CD4-positive, alpha-beta T cell (primary cell): ENCODE data around the gene GOLGB1. TPM values are rescaled to one million over a fixed set of nuclear protein-coding genes. Genes with fewer than 3 reads are reported as not detected.
"Not testable (repeated sequence)": the region's sequence is repeated elsewhere in the genome, so short reads cannot be mapped to it uniquely, and the experiment has no call there.

ENCODE experiments used
- ATAC-seq: fragments of 200-7000 bp; cut with Tn5 transposase; one replicate; pipeline ENCODE4 v1.10.0; 2022; ENCODE audit warnings: mild to moderate bottlenecking; ENCODE audit not compliant: poor library complexity
- CTCF ChIA-PET: fragments of 350-600 bp; sonication (Branson Sonifier 250); formaldehyde crosslinking; loops from one replicate; lab custom pipeline; 2021; ENCODE audit warnings: antibody characterized with exemption, inconsistent platforms; lab: Charles Lee
- POLR2A ChIA-PET: fragments of 350-600 bp; sonication (Branson Sonifier 250); formaldehyde crosslinking; loops from one replicate; lab custom pipeline; 2021; ENCODE audit warnings: antibody characterized with exemption, inconsistent platforms; lab: Charles Lee
- DNase-seq, 14 experiments: peaks; one replicate each; pipeline ENCODE4 v3.0.0-alpha.2; 2013 to 2020; ENCODE audit warnings: mixed read lengths in 2 of 14
- H3K27ac ChIP-seq, 2 donors: one replicate each; pipeline versions ENCODE4 v1.5.1 to v1.7.0; 2013; ENCODE audit warnings: low read length in 2 of 2, low read depth in 1 of 2, mild to moderate bottlenecking in 1 of 2
- H3K27me3 ChIP-seq, 2 experiments: 1 replicate in 1 of 2; 2 replicates in 1 of 2; pipeline versions ENCODE4 v1.6.1 to v1.7.0; 2013; ENCODE audit warnings: low read length in 2 of 2, control low read depth in 1 of 2, mild to moderate bottlenecking in 1 of 2, moderate library complexity in 1 of 2; ENCODE audit not compliant: insufficient read depth in 2 of 2, control insufficient read depth in 1 of 2
- H3K36me3 ChIP-seq: one replicate; pipeline ENCODE4 v1.6.1; 2013; ENCODE audit warnings: low read length, control low read depth; ENCODE audit not compliant: insufficient read depth
- H3K4me1 ChIP-seq: one replicate; pipeline ENCODE4 v1.6.1; 2013; ENCODE audit warnings: low read length, control low read depth; ENCODE audit not compliant: insufficient read depth
- H3K4me3 ChIP-seq: one replicate; pipeline ENCODE4 v1.5.1; 2013; ENCODE audit warnings: mild to moderate bottlenecking, low read length, moderate library complexity
- H3K9me3 ChIP-seq, 2 experiments: 1 replicate in 1 of 2; 2 replicates in 1 of 2; pipeline versions ENCODE4 v1.6.1 to v1.7.0; 2013; ENCODE audit warnings: low read length in 2 of 2, mild to moderate bottlenecking in 2 of 2, control low read depth in 1 of 2, moderate library complexity in 1 of 2; ENCODE audit not compliant: control insufficient read depth in 1 of 2, insufficient read depth in 1 of 2
- H3K27ac Mint-ChIP-seq: one replicate; pipeline ENCODE4 v1.8.0; 2020; ENCODE audit warnings: mixed read lengths
- H3K27me3 Mint-ChIP-seq: one replicate; pipeline ENCODE4 v1.8.0; 2021; ENCODE audit warnings: mixed read lengths
- H3K36me3 Mint-ChIP-seq: one replicate; pipeline ENCODE4 v1.8.0; 2021; ENCODE audit warnings: low read depth, mixed read lengths
- H3K4me1 Mint-ChIP-seq: one replicate; pipeline ENCODE4 v1.8.0; 2021; ENCODE audit warnings: low read depth, mixed read lengths
- H3K4me3 Mint-ChIP-seq: one replicate; pipeline ENCODE4 v1.8.0; 2020; ENCODE audit warnings: mild to moderate bottlenecking, mixed read lengths
- H3K9me3 Mint-ChIP-seq: one replicate; pipeline ENCODE4 v1.8.0; 2020; ENCODE audit warnings: mixed read lengths
- CTCF ChIP-seq: fragments of 200-600 bp; IDR thresholded peaks from one replicate; pipeline ENCODE4 v1.8.0; 2022; ENCODE audit warnings: antibody characterized with exemption, mild to moderate bottlenecking
- intact Hi-C, 2 experiments: fragments of 100-400 bp; cut with DNase I in 1 of 2; cut with micrococcal nuclease in 1 of 2; formaldehyde crosslinking; loops; one replicate each; pipeline versions ENCODE4 v1.15.1 to v1.9.0; 2023 to 2025; cut with DNase I, micrococcal nuclease
- total RNA-seq, 174 experiments: library from RNA in 2 of 174; stranded (reverse) in 2 of 174; gene quantifications; one replicate each; pipeline ENCODE4 v1.2.3 and lab custom pipeline; 2021 to 2026

The GOLGB1 gene
- total RNA-seq, 2 experiments from 2014 or later: 49.8 to 50.2 TPM

DNA sequence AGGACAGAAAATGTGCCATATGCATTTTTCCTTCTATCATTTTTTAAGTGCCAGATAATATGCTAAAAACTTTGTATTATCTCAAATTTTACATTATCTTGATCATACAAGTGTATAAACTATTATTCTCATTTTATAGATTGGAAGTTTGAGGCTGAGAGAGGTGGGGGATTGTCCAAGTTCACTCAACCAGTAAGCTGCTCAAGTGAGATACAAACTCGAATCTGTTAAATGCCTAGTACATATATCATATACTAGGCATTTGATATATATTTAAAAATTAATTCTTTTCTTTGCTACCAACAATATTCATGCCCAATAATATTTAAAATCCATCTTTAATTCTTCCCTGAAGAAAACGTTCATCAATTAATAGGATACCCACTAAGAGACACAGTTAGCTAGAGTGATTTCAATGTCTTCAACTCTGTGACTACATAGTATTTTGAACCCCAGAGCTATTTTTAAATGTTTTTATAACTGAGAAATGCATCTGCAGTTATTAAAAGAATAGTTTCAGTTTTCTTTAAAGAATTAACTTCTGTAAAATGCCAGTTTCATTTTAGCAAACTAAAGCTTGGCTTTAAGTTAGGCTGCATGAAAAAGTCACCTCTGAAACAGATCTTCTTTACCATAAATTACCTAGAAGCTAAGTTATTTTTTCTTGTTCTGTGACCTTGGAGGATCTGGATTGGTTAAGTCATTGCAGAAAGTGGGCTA is 44.9 kb upstream of the GOLGB1 start:
- H3K4me3 Mint-ChIP-seq: no peak overlapping the region
- H3K9me3 Mint-ChIP-seq: no peaks in the 10 kb centered on the region
- H3K36me3 Mint-ChIP-seq: peaks cover 74% of the 10 kb centered on the region
- CTCF ChIA-PET: no interaction called here
- Histone ChIP-seq H3K4me1 (no peaks in the 10 kb centered on the region), H3K36me3 (peaks cover 17% of the 10 kb centered on the region), H3K4me3 (no peak overlapping the region), H3K27me3 (no peaks in the 10 kb centered on the region), H3K9me3 (no peaks in the 10 kb centered on the region), H3K27ac (no peak overlapping the region)
- TF ChIP-seq CTCF: no peak
- intact Hi-C loops: no loop called here
- POLR2A ChIA-PET: no interaction called here
- ATAC-seq (no peak), DNase-seq (no peak)
- H3K27ac Mint-ChIP-seq: no peak overlapping the region
- no peaks in the 10 kb centered on the region for H3K4me1 Mint-ChIP-seq
- no peaks in the 10 kb centered on the region for H3K27me3 Mint-ChIP-seq

DNA sequence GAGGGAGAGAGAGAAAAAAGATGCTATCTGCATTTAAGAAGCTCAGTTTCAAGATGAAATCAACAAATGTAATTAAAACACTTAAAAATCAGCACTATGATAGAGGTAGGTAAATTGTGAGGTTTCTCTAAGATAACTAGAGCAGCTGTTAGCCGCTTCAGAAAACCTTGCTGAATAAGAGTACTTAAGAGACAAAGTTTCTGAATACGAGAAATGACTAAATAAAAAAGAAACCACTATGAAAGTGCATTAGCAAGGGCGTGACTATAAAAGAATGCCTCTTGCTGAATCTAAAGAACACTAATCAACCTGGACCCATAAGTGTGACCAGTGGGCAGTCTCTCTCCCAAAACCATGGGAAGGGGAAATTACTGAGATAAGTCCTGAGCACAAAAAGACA is 43.5 kb upstream of the GOLGB1 start:
- no peak for DNase-seq
- POLR2A ChIA-PET: no interaction called here

GRCh38 chr3:121786485-121786884 is 36.9 kb upstream of the GOLGB1 start:
- H3K4me1 ChIP-seq: no peaks in the 10 kb centered on the region
- TF ChIP-seq CTCF: no peak
- Mint-ChIP-seq H3K27me3 (no peaks in the 10 kb centered on the region), H3K27ac (no peak overlapping the region), H3K36me3 (peaks cover 92% of the 10 kb centered on the region), H3K9me3 (no peaks in the 10 kb centered on the region), H3K4me3 (no peak overlapping the region), H3K4me1 (no peaks in the 10 kb centered on the region)
- CTCF ChIA-PET: interaction anchor here (1.0 kb wide), 1 partner anchor 18 kb away, joined by 3 read pairs; no protein-coding TSS in a partner anchor
- peaks cover 54% of the 10 kb centered on the region for H3K36me3 ChIP-seq
- ATAC-seq: no peak
- POLR2A ChIA-PET: no interaction called here
- no peak overlapping the region for H3K27ac ChIP-seq
- no peak for DNase-seq
- H3K4me3 ChIP-seq: no peak overlapping the region
- no peaks in the 10 kb centered on the region for H3K9me3 ChIP-seq
- intact Hi-C loops: loop anchor here in 1 of 2 experiments (2.0 kb wide), 1 partner anchor 46 kb away; no protein-coding TSS in a partner anchor
- H3K27me3 ChIP-seq: no peaks in the 10 kb centered on the region

More for the DNA sequence above, 43.5 kb upstream of the GOLGB1 start:
- Histone ChIP-seq H3K27me3 (no peaks in the 10 kb centered on the region), H3K36me3 (peaks cover 30% of the 10 kb centered on the region), H3K4me1 (no peaks in the 10 kb centered on the region), H3K4me3 (no peak overlapping the region), H3K9me3 (no peaks in the 10 kb centered on the region), H3K27ac (no peak overlapping the region)
- TF ChIP-seq CTCF: no peak
- H3K9me3 Mint-ChIP-seq: no peaks in the 10 kb centered on the region
- H3K36me3 Mint-ChIP-seq: peaks cover 78% of the 10 kb centered on the region
- H3K27ac Mint-ChIP-seq: no peak overlapping the region
- no peak overlapping the region for H3K4me3 Mint-ChIP-seq
- no peak for ATAC-seq
- CTCF ChIA-PET: no interaction called here
- H3K4me1 Mint-ChIP-seq: no peaks in the 10 kb centered on the region
- intact Hi-C loops: no loop called here
- H3K27me3 Mint-ChIP-seq: no peaks in the 10 kb centered on the region

GRCh38 chr3:121782784-121783183 is 33.2 kb upstream of the GOLGB1 start:
- H3K4me3 ChIP-seq, DNase-seq, H3K4me3 Mint-ChIP-seq, H3K9me3 Mint-ChIP-seq, H3K4me1 ChIP-seq, POLR2A ChIA-PET, H3K27me3 Mint-ChIP-seq, H3K4me1 Mint-ChIP-seq, ATAC-seq, H3K27ac ChIP-seq, H3K27me3 ChIP-seq, intact Hi-C loops, H3K9me3 ChIP-seq, H3K27ac Mint-ChIP-seq: not testable (repeated sequence)
- peaks cover 98% of the 10 kb centered on the region for H3K36me3 Mint-ChIP-seq
- CTCF ChIA-PET: interaction anchor here (0.6 kb wide), 1 partner anchor 50 kb away, joined by 3 read pairs; no protein-coding TSS in a partner anchor
- H3K36me3 ChIP-seq: peaks cover 50% of the 10 kb centered on the region
